GM21526 (cell line): ENCODE data around the gene FBXW8.

Source experiments
- ATAC-seq: cut with Tn5 transposase; IDR thresholded peaks from one replicate; pipeline ENCODE4 v1.9.1; 2021; ENCODE audit warnings: moderate library complexity; ENCODE audit not compliant: unreplicated experiment, low FRiP score

FBXW8 gene

DNA sequence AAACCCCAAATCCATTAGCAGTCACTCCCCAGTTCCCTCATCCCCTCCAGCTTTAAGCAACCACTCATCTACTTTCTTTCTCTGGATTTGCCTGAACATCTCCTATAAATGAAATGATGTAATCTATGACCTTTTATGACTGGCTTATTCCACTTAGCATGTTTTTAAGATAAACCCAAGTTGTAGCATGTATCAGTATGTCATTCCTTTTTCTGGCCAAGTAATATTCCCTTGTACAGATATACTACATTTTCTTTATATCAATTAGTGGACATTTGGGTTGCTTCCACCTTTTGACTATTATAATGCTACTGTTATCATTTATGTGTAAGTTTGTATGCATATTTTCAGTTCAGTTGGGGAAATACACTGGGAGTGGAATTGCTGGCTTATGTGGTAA, 105.1 kb downstream of the FBXW8 start:
- ATAC-seq, result no peak

DNA sequence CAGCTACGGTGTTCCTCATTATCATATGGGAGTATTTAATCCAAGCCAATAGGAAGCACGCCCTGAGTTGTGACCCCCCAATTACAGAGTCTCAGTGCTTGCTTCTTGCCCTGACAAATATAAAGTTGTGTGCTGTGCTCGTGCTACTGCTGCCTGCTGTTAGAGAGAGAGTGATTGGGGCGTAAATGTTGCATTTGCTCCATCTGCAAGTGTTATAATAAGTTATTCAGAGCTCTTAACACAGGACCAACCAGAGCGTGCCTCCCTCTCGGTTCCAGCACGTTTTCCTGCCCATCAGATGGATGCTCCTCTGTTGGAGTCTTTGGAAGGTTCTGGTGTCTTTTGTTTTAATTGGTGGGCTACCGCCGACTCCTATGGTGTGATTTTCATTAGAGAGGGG, 107.1 kb downstream of the FBXW8 start:
- no peak for ATAC-seq

DNA sequence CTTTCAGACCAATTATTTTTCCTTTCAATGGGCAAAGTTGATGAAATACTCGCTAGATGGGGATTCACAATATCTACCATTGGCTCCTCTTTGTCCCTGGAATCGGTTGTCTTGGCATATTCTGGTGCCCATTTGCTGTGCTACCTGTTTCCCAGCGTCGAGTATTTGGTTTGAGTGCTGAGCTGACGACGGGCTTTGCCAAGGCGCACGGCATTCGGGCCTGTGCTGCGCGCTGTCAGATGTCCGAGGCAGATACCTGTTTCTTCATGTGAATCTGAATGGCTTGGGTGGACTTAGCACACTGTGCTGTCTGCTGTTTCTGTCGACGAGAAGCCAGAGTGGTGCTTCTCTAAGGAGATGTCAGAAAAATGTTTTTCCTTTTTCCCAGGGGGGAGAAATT, 107.5 kb downstream of the FBXW8 start:
- no peak for ATAC-seq

DNA sequence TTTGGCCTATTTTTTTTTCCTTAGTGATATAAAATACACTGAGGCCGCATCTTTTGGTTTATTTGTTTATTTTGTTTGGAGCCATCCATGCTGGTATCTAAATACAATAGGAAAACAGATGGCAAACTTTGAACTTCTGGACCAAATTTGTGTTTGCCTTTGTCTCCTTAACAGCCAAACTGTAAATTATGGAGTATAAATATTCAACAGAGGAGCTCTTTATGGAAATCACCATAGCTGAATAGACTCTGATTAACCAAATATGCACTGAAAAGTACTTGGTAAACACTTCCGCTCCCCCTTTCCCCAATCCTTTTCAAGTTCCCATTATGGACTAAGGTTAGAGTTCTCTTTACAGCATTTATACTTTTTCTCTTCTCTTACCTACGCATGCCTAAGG, 107.9 kb downstream of the FBXW8 start:
- ATAC-seq, result no peak

DNA sequence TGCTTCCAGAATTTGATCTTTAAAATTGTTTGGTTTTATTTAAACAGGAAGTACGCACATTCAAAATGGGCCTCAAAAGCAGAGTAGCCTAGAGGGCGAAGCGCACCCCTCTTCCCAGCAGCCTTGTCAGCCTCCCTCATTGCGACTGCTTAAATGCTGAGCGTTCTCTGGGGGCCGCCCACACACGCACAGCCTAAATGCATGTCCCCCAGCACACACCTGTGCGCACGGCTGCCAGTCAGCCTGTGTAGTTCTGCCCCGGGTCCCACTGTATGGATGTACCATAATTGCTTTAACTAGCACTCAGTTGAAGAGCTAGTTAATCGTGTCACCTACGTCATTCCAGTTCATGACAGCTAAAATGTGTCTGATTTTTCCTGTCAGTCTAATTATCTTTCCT, 109.1 kb downstream of the FBXW8 start:
- no peak for ATAC-seq

DNA sequence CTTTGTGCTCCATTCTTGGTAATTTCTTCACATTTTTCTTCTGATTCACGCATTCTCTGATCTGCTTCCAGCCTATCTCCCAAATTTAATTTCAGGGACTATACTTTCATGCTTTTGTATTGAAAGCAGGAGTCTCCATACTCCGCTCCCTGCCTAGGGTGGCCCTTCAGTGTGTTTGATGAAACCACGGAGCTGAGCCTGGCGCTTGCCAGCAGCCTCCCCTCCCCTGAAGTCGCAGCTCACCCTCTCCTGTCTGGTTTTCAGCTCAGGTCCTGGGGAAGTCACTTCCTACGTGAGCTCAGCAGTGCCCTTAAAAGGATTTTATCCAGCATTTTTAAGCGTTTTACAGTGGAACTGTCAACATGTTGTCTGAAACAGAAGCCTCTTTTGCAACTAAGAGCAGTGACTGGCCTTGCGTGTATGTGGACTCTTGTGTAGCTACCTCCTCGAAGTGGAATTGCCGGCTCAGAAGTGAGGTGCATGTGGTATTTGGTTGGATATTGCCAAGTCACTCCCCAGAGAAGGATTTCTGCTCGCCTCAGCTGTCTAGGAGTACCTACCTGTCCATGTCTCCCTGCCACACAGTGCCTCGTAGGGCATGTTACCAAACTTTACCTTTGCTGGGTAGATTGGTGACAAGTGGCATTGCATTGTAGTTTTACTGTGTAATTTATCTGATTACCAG, 109.9 kb downstream of the FBXW8 start:
- no peak for ATAC-seq

DNA sequence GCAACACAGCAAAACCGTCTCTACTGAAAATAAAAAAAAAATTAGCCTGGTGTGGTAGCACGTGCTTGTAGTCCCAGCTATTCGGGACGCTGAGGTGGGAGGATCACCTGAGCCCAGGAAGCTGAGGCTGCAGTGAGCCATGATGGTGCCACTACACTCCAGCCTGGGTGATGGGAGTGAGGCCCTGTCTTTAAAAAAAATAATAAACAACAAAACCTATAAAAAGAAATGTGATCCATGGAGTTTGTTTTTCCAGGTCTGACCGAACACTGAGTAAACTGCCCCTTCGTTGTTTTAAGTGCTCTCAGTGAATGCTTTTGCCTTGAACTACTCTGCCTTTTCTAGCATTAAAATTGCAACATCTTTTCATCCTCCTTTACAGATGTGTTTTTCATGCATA, 111.7 kb downstream of the FBXW8 start:
- ATAC-seq, result no peak

DNA sequence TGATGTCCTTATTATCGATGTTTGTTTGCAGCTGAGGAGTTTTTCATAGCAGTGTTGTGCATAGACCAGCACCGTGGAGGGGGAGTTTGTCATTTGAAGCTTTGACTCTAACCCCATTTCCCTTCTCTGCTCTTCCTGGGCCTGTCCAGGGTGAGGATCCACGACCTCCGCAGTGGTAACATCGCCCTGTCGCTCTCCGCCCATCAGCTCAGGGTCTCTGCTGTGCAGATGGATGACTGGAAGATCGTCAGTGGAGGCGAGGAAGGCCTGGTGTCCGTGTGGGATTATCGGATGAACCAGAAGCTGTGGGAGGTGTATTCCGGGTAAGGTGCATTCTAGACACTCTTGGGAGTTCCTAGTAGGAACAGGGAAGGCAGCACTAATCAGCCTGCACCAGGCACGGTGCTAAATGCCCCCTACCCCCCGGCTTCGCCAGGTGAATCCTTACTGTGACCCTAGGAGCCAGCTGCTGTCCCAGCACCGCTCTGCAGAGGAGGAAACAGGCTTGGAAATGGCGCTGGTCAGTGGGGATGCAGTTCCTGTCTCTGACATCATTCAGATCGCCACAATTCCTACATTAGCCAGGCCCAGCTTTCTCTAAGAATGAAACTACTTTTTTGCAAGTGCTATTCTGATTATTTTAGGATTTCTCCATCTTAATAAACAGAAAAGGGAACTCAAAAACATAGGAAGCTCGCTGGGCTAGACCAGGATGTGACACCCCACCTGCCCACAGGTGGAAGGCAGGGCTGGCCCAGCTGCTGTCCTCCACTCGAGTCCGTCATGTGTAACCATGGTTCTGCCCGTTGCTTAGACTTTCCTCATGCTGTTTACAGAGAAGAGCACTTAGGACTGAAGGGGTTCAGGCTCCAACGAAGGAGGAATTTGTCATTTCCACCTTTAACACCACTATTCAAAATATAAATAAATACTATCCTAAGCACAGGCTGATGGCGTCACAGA, 113.5 kb downstream of the FBXW8 start:
- no peak for ATAC-seq

DNA sequence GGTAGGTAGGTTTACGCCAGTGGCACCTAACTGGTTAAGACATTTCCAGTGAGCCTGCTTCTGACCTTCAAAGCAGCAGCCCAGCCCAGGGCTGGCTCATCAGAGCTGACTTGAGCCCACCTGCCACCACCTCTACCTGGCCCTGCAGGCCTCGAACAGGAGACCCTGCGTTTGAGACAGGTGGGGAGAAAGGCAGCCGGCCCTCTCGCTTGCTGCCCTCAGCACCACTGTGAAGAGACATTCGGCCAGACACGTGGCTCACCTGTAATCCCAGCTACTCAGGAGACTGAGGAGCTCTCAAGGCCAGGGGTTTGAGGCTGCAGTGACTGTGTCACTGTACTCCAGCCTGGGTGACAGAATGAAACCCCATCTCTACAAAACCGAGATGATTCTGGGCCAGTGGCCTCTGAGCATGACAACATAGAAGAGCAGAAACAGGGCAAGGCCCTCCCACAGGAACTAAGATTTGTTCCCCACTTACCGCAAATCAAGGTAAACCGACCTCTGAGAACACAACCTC, 114.3 kb downstream of the FBXW8 start:
- ATAC-seq, result no peak

DNA sequence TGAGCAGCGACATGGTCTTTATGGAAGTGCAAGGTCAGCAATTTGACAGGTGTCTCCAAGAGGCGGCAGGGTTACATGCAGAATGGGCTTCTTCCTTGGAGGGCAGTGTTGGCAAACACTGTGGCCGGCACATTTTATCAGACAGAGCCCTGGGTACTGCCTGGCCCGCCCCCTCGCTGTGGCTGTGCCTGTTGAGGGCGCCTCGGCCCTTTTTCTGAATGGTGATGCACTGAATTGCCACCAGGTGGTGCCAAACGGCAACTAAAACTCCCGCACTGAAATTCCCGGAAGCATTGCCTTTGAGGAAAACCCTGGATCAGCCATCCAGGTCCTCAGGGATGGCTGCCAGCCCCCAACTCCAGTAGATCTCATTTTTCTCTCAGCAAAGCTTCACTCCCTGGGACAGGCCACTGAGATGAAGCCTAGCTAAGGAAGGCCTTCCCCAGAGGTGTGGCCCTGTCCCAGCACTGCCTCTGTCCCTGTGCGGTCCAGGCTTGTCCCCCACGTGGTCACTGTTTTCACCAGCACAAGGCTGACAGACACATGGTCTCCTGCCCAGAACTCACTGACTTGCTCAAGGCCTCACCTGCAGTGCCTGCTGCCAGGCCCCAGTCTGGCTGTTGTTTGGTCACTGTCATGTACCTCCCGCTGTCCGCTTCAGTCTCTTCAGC, 114.9 kb downstream of the FBXW8 start:
- peak; percentile 72 for ATAC-seq

DNA sequence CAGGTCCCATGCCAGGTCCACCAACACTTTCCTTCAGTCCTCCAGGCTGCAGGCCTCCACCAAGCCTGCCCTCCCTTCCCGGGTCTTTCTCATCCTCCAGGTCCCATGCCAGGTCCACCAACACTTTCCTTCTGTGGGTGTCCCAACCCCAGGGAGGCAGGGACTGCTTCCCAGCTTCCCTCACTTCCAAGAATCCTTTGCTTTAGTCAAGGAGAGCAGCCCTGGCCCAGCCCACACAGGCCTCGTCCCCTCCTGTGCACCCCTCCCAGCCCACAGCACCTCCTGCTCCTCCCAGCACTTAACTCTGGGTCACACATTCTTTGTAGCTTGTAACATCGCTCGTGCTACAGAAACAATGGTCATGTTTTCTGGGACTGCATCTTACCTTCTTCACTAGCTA, 115.6 kb downstream of the FBXW8 start:
- no peak for ATAC-seq

DNA sequence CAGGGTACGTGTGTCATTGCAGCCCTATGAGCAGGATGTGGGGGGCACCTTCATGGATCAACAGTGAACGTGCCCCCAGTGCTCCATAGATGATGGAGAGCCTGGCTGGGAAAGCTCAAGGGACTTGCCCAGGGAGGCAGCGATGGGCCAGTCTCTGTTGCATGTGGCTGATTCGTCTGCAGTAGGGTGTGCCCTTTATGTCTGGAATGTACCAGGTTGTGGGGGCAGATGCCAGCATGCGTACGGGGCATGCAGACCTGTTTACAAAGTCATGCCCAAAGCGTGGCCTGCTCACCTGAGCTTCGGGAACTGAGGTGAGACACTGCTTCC, 116.1 kb downstream of the FBXW8 start:
- no peak for ATAC-seq

DNA sequence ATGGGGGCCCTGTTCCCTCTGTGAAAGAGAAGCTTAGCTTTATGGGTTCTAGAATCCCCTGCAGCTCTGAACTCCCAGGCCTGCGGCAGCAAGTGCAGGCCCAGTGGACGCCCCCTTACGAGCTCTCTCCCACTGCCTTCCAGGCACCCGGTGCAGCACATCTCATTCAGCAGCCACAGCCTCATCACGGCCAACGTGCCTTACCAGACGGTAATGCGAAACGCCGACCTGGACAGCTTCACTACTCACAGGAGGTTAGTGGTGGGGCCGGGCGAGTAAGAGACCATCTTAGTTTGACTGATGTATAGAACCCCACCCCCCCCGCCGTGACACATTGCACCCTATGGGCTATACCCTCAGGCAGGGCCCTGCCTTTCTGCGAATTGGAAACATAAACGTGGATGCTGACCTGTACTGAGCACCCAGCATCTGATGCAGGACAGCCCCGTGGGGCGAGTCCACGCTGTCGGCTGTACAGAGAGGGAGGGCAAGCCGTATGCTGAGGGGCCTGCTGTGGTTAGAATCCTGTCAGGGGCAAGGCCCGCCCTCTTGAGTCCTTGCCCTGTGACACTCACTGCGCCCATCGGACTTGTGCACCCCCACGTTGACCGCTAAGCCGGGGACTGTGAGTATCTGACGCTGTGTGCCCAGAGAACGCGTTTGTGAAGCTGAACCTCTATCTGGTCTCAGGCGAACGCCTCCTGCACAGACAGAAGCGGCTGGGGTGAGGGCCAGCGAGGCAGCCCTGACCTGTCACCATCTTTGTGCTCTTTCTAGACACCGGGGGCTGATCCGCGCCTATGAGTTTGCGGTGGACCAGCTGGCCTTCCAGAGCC, 116.7 kb downstream of the FBXW8 start:
- ATAC-seq, result no peak

DNA sequence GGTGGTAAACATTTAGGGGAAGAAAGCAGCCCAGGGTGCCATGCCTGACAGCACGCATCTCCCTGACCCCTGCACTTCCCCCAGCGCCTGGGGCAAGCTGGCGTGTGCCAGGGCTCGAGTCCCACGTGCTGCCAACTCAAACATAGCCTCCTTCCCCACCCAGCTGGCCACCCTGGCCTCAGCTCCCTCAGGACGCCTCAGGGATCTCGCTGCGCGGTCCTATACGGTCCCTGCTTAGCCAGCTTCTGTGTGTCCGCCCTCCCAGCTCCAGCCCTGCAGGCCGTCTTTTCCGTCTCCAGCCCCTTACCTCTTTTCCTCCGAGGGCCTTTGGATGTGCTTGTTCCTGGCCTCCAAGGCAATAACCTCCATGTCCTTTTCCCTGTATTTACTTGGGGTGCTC, 117.5 kb downstream of the FBXW8 start:
- no peak for ATAC-seq

DNA sequence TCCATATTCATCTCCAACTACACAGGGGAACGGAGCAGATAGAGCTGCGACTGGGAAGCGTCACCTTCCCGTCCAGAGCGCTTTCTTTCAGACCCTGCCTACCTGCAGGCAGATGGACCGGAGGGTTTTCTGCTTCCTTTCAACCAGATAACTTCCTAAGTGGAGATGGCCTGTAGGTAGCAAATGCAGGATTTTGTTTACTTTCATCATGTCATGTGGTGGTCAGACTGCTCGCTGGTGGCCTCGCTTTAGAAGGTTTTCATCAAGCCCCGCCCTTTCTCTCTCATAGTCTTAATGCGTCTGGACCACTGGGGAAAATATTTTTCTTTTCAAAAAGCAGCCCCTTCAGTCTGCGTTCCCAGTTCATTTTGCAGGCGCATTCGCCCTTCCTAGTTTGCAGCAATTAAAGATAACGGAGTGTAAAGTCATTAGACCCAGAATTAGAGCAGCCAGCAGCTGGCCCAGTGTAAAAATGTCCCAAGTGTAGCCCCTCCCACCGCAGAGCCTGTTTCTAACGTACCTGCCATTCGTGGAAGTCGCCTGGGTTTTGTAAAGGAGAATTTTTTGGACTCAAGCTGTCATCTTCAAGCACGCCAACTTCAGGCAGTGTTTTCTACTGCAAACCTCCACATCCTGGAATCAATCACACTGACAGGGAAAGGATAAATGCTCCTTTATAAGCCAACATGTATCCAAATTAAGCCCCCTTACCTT, 119.6 kb downstream of the FBXW8 start:
- ATAC-seq, result no peak

DNA sequence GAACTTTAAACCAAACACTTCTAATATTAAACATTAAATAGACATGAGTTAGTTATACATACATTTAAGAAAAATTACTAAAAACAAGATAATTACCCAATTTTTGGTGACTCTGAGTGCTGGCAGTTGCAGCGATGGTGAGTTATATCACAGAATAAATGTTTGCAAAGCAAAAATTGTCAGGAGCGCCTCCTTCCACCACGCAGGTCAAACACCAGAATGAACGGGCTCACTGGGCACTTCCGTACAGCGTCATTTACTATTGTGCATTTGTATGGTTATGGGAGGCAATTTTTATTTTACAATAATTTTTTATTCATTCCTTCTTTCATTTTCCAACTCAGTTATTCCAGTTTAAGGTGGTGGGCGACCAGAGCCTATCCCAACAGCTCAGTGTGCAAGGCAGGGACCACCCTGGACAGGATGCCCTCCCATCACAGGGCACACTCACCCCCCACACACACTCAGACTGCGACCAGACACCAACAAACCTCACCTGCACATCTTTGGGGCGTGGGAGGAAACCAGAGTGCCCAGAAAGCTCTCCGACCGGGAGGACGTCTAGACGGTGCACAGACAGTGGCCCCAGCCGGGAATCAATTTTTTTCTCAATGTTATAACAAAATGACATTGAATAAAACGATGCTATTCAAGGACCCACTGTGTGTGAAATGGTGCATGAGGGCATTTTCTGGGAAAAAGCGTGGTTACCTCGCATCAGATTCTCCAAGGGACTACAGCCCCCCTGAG, 121.3 kb downstream of the FBXW8 start:
- ATAC-seq, result no peak

DNA sequence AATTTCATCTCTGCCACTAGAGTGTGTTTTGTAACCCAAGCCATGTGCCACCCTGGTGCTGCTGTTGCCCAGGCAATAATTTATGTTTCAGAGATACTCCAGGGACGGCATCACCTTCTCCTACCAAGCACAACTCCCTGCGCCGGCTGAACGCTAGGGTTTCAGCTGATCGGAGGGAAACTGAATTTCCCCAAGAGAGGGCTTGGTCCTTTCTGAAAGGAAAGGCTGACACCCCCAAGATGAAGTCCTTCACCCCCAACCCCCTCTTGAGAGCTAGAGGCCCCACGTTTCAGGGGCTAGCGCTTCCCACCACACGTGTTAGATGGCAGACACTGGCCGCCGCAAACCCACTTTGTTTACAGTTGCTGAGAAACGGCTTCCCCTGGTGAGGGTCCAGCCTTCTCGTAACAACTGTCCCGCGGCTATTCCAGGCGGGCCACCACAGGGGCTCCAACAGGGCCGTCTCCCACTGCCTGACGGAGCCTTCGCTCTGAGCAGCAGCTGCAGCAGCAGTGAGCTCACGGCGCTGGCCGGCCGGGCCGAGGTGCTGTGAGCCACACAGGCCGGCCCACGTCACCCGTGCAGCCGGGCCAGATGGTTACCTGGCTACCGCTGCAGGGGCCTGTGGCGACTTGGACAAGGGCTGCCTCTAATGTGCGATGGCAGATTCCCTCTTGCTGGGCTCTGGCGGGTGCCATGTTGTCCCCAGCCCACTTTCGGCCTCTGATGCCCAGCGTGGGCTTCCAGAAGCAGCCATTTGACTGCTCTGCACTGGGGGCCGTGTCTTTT, 122.0 kb downstream of the FBXW8 start:
- no peak for ATAC-seq
